Left lobe of liver (tissue), 2 donors: Measurements from ENCODE around the gene SUN2. TPM values are rescaled to one million over a fixed set of nuclear protein-coding genes. Genes with fewer than 3 reads are reported as not detected.
"Not testable (repeated sequence)": the region's sequence is repeated elsewhere in the genome, so short reads cannot be mapped to it uniquely, and the experiment has no call there.

Experiments used
- ATAC-seq: fragments of 200-7000 bp; cut with Tn5 transposase; one replicate; pipeline ENCODE4 v1.9.1; 2020; ENCODE audit warnings: mild to moderate bottlenecking, moderate library complexity
- DNase-seq: peaks from one replicate; pipeline ENCODE4 v3.0.0-alpha.2; 2020; ENCODE audit warnings: low spot score
- total RNA-seq: library from RNA; stranded (reverse); gene quantifications from one replicate; pipeline ENCODE4 v1.2.1, GENCODE V29; 2021
- donor health status: DM: no; HTN: no; CAD: no; lungs with moderate emphysema.
- donor health status: DM: no; HTN: yes; CAD: no.

Gene SUN2
- 183 TPM for total RNA-seq

GRCh38 chr22:38755911-38756532, at the start of gene SUN2:
TSS of gene SUN2 (minus strand) at chr22:38755998. CDS start at chr22:38752628, 3,370 bp downstream.
- DNase-seq (peak; percentile 97), ATAC-seq (peak; percentile 69)

GRCh38 chr22:38805041-38805593, 49.3 kb upstream of the SUN2 start:
- not testable (repeated sequence) for ATAC-seq, DNase-seq

GRCh38 chr22:38802671-38803121, 46.9 kb upstream of the SUN2 start:
- no peak for DNase-seq
- peak; percentile 71 for ATAC-seq

GRCh38 chr22:38799265-38800002, 43.6 kb upstream of the SUN2 start:
- DNase-seq: no peak

GRCh38 chr22:38798496-38798895, 42.7 kb upstream of the SUN2 start:
- ATAC-seq: no peak
- DNase-seq: no peak

More at GRCh38 chr22:38799265-38800002, 43.6 kb upstream of the SUN2 start:
- ATAC-seq: no peak

- ATAC-seq (no peak), DNase-seq (no peak)
Observed at GRCh38 chr22:38796262-38796957, 40.6 kb upstream of the SUN2 start.

- DNase-seq (no peak), ATAC-seq (no peak)
Observed at GRCh38 chr22:38795569-38795968, 39.8 kb upstream of the SUN2 start.

- DNase-seq (peak; percentile 93), ATAC-seq (peak; percentile 99)
Observed at GRCh38 chr22:38793721-38794466, 38.1 kb upstream of the SUN2 start, which contains the start of gene DNAL4. TSS of gene DNAL4 (minus strand) at chr22:38794143. CDS start at chr22:38782731, 11,412 bp downstream.

GRCh38 chr22:38793317-38793716, 37.5 kb upstream of the SUN2 start:
- ATAC-seq: no peak
- no peak for DNase-seq

- ATAC-seq: no peak
Observed at GRCh38 chr22:38792833-38793232, 37.0 kb upstream of the SUN2 start.

GRCh38 chr22:38789606-38790005, 33.8 kb upstream of the SUN2 start:
- no peak for ATAC-seq
- no peak for DNase-seq

More at GRCh38 chr22:38792833-38793232, 37.0 kb upstream of the SUN2 start:
- no peak for DNase-seq

GRCh38 chr22:38788846-38789245, 33.0 kb upstream of the SUN2 start:
- DNase-seq (no peak), ATAC-seq (no peak)

- ATAC-seq (peak; percentile 59), DNase-seq (no peak)
Observed at GRCh38 chr22:38788021-38788816, 32.4 kb upstream of the SUN2 start.

GRCh38 chr22:38786631-38787030, 30.8 kb upstream of the SUN2 start:
- DNase-seq (no peak), ATAC-seq (no peak)

- no peak for DNase-seq
Observed at GRCh38 chr22:38784856-38785255, 29.1 kb upstream of the SUN2 start.

GRCh38 chr22:38784035-38784434, 28.2 kb upstream of the SUN2 start:
- ATAC-seq (no peak), DNase-seq (no peak)

More at GRCh38 chr22:38784856-38785255, 29.1 kb upstream of the SUN2 start:
- no peak for ATAC-seq

- DNase-seq: no peak
- ATAC-seq: no peak
Observed at GRCh38 chr22:38783095-38783615, 27.4 kb upstream of the SUN2 start.

GRCh38 chr22:38782402-38783094, 26.8 kb upstream of the SUN2 start:
- no peak for ATAC-seq

GRCh38 chr22:38781033-38781432, 25.2 kb upstream of the SUN2 start:
- DNase-seq (no peak), ATAC-seq (no peak)

More at GRCh38 chr22:38782402-38783094, 26.8 kb upstream of the SUN2 start:
- DNase-seq: no peak
